Gastrocnemius medialis (tissue), 4 donors: ENCODE results near the gene LARGE1. TPM values are rescaled to one million over a fixed set of nuclear protein-coding genes. Genes with fewer than 3 reads are reported as not detected.
"Not testable (repeated sequence)": the region's sequence is repeated elsewhere in the genome, so short reads cannot be mapped to it uniquely, and the experiment has no call there.

Source experiments
- ATAC-seq, 2 donors: fragments of 150-250 bp; one replicate each; pipeline ENCODE4 v1.9.1; 2016
- DNase-seq, 2 donors: peaks; one replicate each; pipeline ENCODE4 v3.0.0-alpha.2; 2019
- H3K27ac ChIP-seq, 4 donors: fragments of 200-600 bp; sonication (generic); 1 replicate in 1 of 4; 2 replicates in 3 of 4; pipeline ENCODE4 v1.5.1; 2016 to 2018; ENCODE audit warnings: mild to moderate bottlenecking in 2 of 4, moderate library complexity in 1 of 4
- H3K27me3 ChIP-seq, 3 donors: fragments of 200-600 bp; sonication (generic) in 2 of 3; 1 replicate in 1 of 3; 2 replicates in 2 of 3; pipeline versions ENCODE4 v1.5.1 to v1.6.0; 2016 to 2019; ENCODE audit warnings: mild to moderate bottlenecking in 1 of 3, moderate library complexity in 1 of 3
- H3K36me3 ChIP-seq, 2 donors: fragments of 200-600 bp; sonication (generic) in 1 of 2; one replicate each; pipeline ENCODE4 v1.5.1; 2017 to 2018
- H3K4me1 ChIP-seq, 2 donors: fragments of 200-600 bp; sonication (generic) in 1 of 2; one replicate each; pipeline ENCODE4 v1.5.1; 2016 to 2017; ENCODE audit warnings: mild to moderate bottlenecking in 2 of 2
- H3K4me3 ChIP-seq, 4 donors: fragments of 200-600 bp; sonication (generic) in 3 of 4; 1 replicate in 1 of 4; 2 replicates in 3 of 4; pipeline ENCODE4 v1.5.1; 2016 to 2019; ENCODE audit warnings: mild to moderate bottlenecking in 2 of 4
- H3K9me3 ChIP-seq, 3 donors: fragments of 200-600 bp; sonication (generic) in 2 of 3; 1 replicate in 1 of 3; 2 replicates in 2 of 3; pipeline ENCODE4 v1.5.1; 2016 to 2019
- CTCF ChIP-seq, 5 experiments: fragments of 450-650 bp in 3 of 5; fragments of 200-600 bp in 2 of 5; sonication (generic) in 2 of 5; IDR thresholded peaks in 4 of 5; conservative IDR thresholded peaks in 1 of 5; 1 replicate in 4 of 5; 2 replicates in 1 of 5; pipeline ENCODE4 v1.5.1; 2016 to 2019; ENCODE audit warnings: antibody characterized with exemption in 5 of 5, mild to moderate bottlenecking in 3 of 5, moderate library complexity in 3 of 5
- POLR2A ChIP-seq, 2 donors: fragments of 450-650 bp; IDR thresholded peaks; one replicate each; pipeline ENCODE4 v1.6.1; 2017; ENCODE audit warnings: antibody characterized with exemption in 2 of 2, mild to moderate bottlenecking in 2 of 2, moderate library complexity in 2 of 2
- in situ Hi-C, 4 donors: fragments of 200-750 bp; cut with MboI; loops; one replicate each; pipeline versions ENCODE4 v1.15.0 to v1.8.0; 2017; ENCODE audit warnings: low sequenced_read_pairs in 4 of 4
- intact Hi-C: fragments of 100-400 bp; cut with DNase I; formaldehyde crosslinking; loops from one replicate; pipeline ENCODE4 v1.15.1; 2023; ENCODE audit warnings: low total_unique reads
- total RNA-seq, 4 donors: library from RNA; depleted of rRNA; stranded (reverse); fragments of >200 nt; gene quantifications; one replicate each; pipeline versions ENCODE4 v1.1.0 to v1.2.3, GENCODE V29; 2016

LARGE1 gene
- total RNA-seq, 4 donors from 2014 or later = 48.5 to 91.0 (median 68.4) TPM

GRCh38 chr22:33381531-33382406 lies 538.5 kb downstream of the LARGE1 start:
- no peak for TF ChIP-seq POLR2A (IDR thresholded peaks at IDR 0.05)
- TF ChIP-seq CTCF (IDR thresholded peaks at IDR 0.05 in 4 of 5, conservative IDR thresholded peaks at IDR 0.05 in 1 of 5) = no peak
- ATAC-seq = no peak
- in situ Hi-C loops = no loop called here

GRCh38 chr22:33380789-33381530 lies 539.3 kb downstream of the LARGE1 start:
- TF ChIP-seq POLR2A (IDR thresholded peaks at IDR 0.05) (no peak), CTCF (IDR thresholded peaks at IDR 0.05 in 4 of 5, conservative IDR thresholded peaks at IDR 0.05 in 1 of 5) (no peak)
- Histone ChIP-seq H3K27me3 (no peaks in the 10 kb centered on the region), H3K27ac (no peak overlapping the region), H3K36me3 (peaks cover 0 to 9% of the 10 kb centered on the region in 2 donors), H3K4me1 (no peaks in the 10 kb centered on the region), H3K9me3 (no peaks in the 10 kb centered on the region), H3K4me3 (no peak overlapping the region)
- intact Hi-C loops (no loop called here), in situ Hi-C loops (no loop called here)
- DNase-seq (no peak), ATAC-seq (no peak)

More at GRCh38 chr22:33381531-33382406, 538.5 kb downstream of the LARGE1 start:
- DNase-seq = no peak
- H3K27ac ChIP-seq = no peak overlapping the region
- H3K9me3 ChIP-seq = no peaks in the 10 kb centered on the region
- peaks cover 0 to 9% of the 10 kb centered on the region in 2 donors for H3K36me3 ChIP-seq
- H3K4me1 ChIP-seq = no peaks in the 10 kb centered on the region
- intact Hi-C loops = no loop called here
- no peak overlapping the region for H3K4me3 ChIP-seq
- no peaks in the 10 kb centered on the region for H3K27me3 ChIP-seq

GRCh38 chr22:33379836-33380235 lies 540.4 kb downstream of the LARGE1 start:
- TF ChIP-seq POLR2A (IDR thresholded peaks at IDR 0.05) (no peak), CTCF (IDR thresholded peaks at IDR 0.05 in 4 of 5, conservative IDR thresholded peaks at IDR 0.05 in 1 of 5) (no peak)
- Histone ChIP-seq H3K27me3 (no peaks in the 10 kb centered on the region), H3K9me3 (no peaks in the 10 kb centered on the region), H3K4me3 (no peak overlapping the region), H3K36me3 (peaks cover 0 to 9% of the 10 kb centered on the region in 2 donors), H3K4me1 (no peaks in the 10 kb centered on the region), H3K27ac (no peak overlapping the region)
- no peak for DNase-seq
- no peak for ATAC-seq
- in situ Hi-C loops = loop anchor here in 1 of 4 donors (10.0 kb wide), 1 partner anchor 65 kb away; no protein-coding TSS in a partner anchor
- intact Hi-C loops = no loop called here

- no peak for ATAC-seq
- intact Hi-C loops (no loop called here), in situ Hi-C loops (loop anchor here in 1 of 4 donors (10.0 kb wide), 1 partner anchor 58 kb away; no protein-coding TSS in a partner anchor)
- H3K36me3 ChIP-seq = no peaks in the 10 kb centered on the region
- DNase-seq = no peak
- no peak overlapping the region for H3K27ac ChIP-seq
- H3K27me3 ChIP-seq = no peaks in the 10 kb centered on the region
- H3K9me3 ChIP-seq = no peaks in the 10 kb centered on the region
- H3K4me3 ChIP-seq = no peak overlapping the region
- H3K4me1 ChIP-seq = no peaks in the 10 kb centered on the region
- TF ChIP-seq POLR2A (IDR thresholded peaks at IDR 0.05) (no peak), CTCF (IDR thresholded peaks at IDR 0.05 in 4 of 5, conservative IDR thresholded peaks at IDR 0.05 in 1 of 5) (no peak)
Observed at GRCh38 chr22:33372875-33373274, 547.4 kb downstream of the LARGE1 start.

- ATAC-seq = not testable (repeated sequence)
Observed at GRCh38 chr22:33363256-33363655, 557.0 kb downstream of the LARGE1 start.

More at GRCh38 chr22:33363256-33363655, 557.0 kb downstream of the LARGE1 start:
- H3K4me1 ChIP-seq, H3K4me3 ChIP-seq, DNase-seq, H3K27ac ChIP-seq, intact Hi-C loops, H3K36me3 ChIP-seq, H3K27me3 ChIP-seq, in situ Hi-C loops, H3K9me3 ChIP-seq: not testable (repeated sequence)
